ENCODE data around the gene NME3.

Gene NME3

DNA sequence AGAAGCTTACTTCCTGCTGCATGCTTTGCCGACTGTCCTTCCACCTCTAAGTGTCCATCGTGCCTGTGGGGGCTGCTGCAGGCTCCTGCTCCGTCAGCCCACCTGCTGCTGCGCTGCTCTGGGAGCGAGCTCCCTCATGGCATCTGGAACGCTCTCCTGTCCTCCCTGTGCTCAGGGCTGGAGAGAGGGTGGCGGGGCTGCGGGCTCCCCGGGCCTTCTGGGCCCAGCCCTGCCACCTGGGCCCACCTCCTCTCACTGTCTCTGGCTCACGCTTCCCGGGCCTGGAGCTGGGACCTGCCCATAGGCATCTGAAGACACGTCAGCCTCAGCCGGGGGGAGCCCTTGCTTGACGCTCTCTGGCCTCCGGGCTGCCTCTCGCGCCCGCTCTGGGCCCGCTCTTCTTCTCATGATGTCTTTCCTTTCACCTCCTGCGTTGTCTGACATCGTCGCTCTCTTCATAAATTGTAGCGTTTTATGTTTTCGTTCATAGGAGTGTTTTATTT, 27.0 kb downstream of the NME3 start:
- no peaks in the 10 kb centered on the region for H3K27me3 ChIP-seq (ENCODE audit: control insufficient read depth, insufficient read depth, low read length)
- no peaks in the 10 kb centered on the region for H3K9me3 ChIP-seq (ENCODE audit: control insufficient read depth, low read length)
- H3K27ac ChIP-seq, result no peak overlapping the region
- no peak overlapping the region for H3K4me3 ChIP-seq (ENCODE audit: low read depth, low read length)
- TF ChIP-seq CTCF (IDR thresholded peaks at IDR 0.05), result no peak
- no peaks in the 10 kb centered on the region for H3K36me3 ChIP-seq (ENCODE audit: control insufficient read depth, insufficient read depth, low read length)
- no peak overlapping the region for H2AFZ ChIP-seq
- no peaks in the 10 kb centered on the region for H3K4me1 ChIP-seq
- peaks cover 15% of the 10 kb centered on the region for H3K79me2 ChIP-seq
- H3K9ac ChIP-seq, result no peak overlapping the region
- no peak overlapping the region for H3K4me2 ChIP-seq (ENCODE audit: low read length)

GRCh38 chr16:1743376-1744337, 27.7 kb downstream of the NME3 start:
- Histone ChIP-seq H3K27ac (no peak overlapping the region), H3K9me3 (ENCODE audit: control insufficient read depth, low read length) (no peaks in the 10 kb centered on the region), H3K4me1 (no peaks in the 10 kb centered on the region), H3K27me3 (ENCODE audit: control insufficient read depth, insufficient read depth, low read length) (no peaks in the 10 kb centered on the region), H3K4me2 (ENCODE audit: low read length) (no peak overlapping the region), H3K9ac (no peak overlapping the region), H3K36me3 (ENCODE audit: control insufficient read depth, insufficient read depth, low read length) (no peaks in the 10 kb centered on the region), H3K79me2 (peaks cover 16% of the 10 kb centered on the region), H2AFZ (no peak overlapping the region), H3K4me3 (ENCODE audit: low read depth, low read length) (no peak overlapping the region)
- no peak for TF ChIP-seq CTCF (IDR thresholded peaks at IDR 0.05)

GRCh38 chr16:1741553-1742165, 29.7 kb downstream of the NME3 start:
- H3K4me1 ChIP-seq, result no peaks in the 10 kb centered on the region
- peaks cover 19% of the 10 kb centered on the region for H3K79me2 ChIP-seq
- H2AFZ ChIP-seq, result no peak overlapping the region
- H3K27me3 ChIP-seq (ENCODE audit: control insufficient read depth, insufficient read depth, low read length), result no peaks in the 10 kb centered on the region
- H3K4me3 ChIP-seq (ENCODE audit: low read depth, low read length), result no peak overlapping the region
- H3K9me3 ChIP-seq (ENCODE audit: control insufficient read depth, low read length), result no peaks in the 10 kb centered on the region
- no peaks in the 10 kb centered on the region for H3K36me3 ChIP-seq (ENCODE audit: control insufficient read depth, insufficient read depth, low read length)
- no peak for TF ChIP-seq CTCF (IDR thresholded peaks at IDR 0.05)
- H3K27ac ChIP-seq, result no peak overlapping the region
- H3K4me2 ChIP-seq (ENCODE audit: low read length), result no peak overlapping the region
- no peak overlapping the region for H3K9ac ChIP-seq

GRCh38 chr16:1740781-1741490, 30.4 kb downstream of the NME3 start:
- H3K9ac ChIP-seq, result no peak overlapping the region

More at GRCh38 chr16:1740781-1741490, 30.4 kb downstream of the NME3 start:
- Histone ChIP-seq H3K36me3 (ENCODE audit: control insufficient read depth, insufficient read depth, low read length) (no peaks in the 10 kb centered on the region), H3K4me1 (no peaks in the 10 kb centered on the region), H3K27ac (no peak overlapping the region), H3K9me3 (ENCODE audit: control insufficient read depth, low read length) (no peaks in the 10 kb centered on the region), H3K27me3 (ENCODE audit: control insufficient read depth, insufficient read depth, low read length) (no peaks in the 10 kb centered on the region), H3K4me2 (ENCODE audit: low read length) (no peak overlapping the region), H2AFZ (no peak overlapping the region), H3K4me3 (ENCODE audit: low read depth, low read length) (no peak overlapping the region), H3K79me2 (peaks cover 21% of the 10 kb centered on the region)
- no peak for TF ChIP-seq CTCF (IDR thresholded peaks at IDR 0.05)
